Stimulated activated CD8-positive, alpha-beta memory T cell treated with anti-CD3 and anti-CD28 coated beads, Interleukin-7, amount 100 ng/mL, for 24 hours (primary cell): Measurements from ENCODE around the gene HIPK4.
"Not testable (repeated sequence)": the region's sequence is repeated elsewhere in the genome, so short reads cannot be mapped to it uniquely, and the experiment has no call there.

ENCODE experiments used
- DNase-seq: peaks from one replicate; pipeline ENCODE4 v3.0.0-alpha.2; 2020; ENCODE audit warnings: low read depth

The HIPK4 gene

GRCh38 chr19:40390084-40390742, at the start of gene HIPK4:
Gene HIPK4, minus strand, starts transcription at chr19:40390181. Its CDS starts 279 bp downstream, at chr19:40389902.
- DNase-seq, result no peak

GRCh38 chr19:40438284-40438683, 48.3 kb upstream of the HIPK4 start:
- DNase-seq, result no peak

- no peak for DNase-seq
Observed at GRCh38 chr19:40433391-40434216, 43.6 kb upstream of the HIPK4 start.

GRCh38 chr19:40432760-40433159, 42.8 kb upstream of the HIPK4 start:
- DNase-seq, result not testable (repeated sequence)

- no peak for DNase-seq
Observed at GRCh38 chr19:40431698-40432097, 41.7 kb upstream of the HIPK4 start.

GRCh38 chr19:40430242-40430641, 40.3 kb upstream of the HIPK4 start:
- DNase-seq, result not testable (repeated sequence)

- not testable (repeated sequence) for DNase-seq
Observed at GRCh38 chr19:40428197-40428596, 38.2 kb upstream of the HIPK4 start.

GRCh38 chr19:40425450-40426287, 35.7 kb upstream of the HIPK4 start, which contains the start of gene SERTAD1:
Gene SERTAD1, minus strand, starts transcription at chr19:40425992. Its CDS starts 2,446 bp downstream, at chr19:40423546.
- DNase-seq, result peak; percentile 100

GRCh38 chr19:40424637-40425449, 34.9 kb upstream of the HIPK4 start:
- DNase-seq, result no peak

GRCh38 chr19:40423938-40424337, 34.0 kb upstream of the HIPK4 start:
- DNase-seq, result no peak

- DNase-seq, result no peak
Observed at GRCh38 chr19:40422748-40423566, 33.0 kb upstream of the HIPK4 start.

GRCh38 chr19:40421993-40422747, 32.2 kb upstream of the HIPK4 start:
- no peak for DNase-seq

- peak; percentile 36 for DNase-seq
Observed at GRCh38 chr19:40420766-40421765, 31.1 kb upstream of the HIPK4 start.

GRCh38 chr19:40420451-40420765, 30.4 kb upstream of the HIPK4 start:
- DNase-seq, result no peak

- no peak for DNase-seq
Observed at GRCh38 chr19:40419780-40420179, 29.8 kb upstream of the HIPK4 start.

GRCh38 chr19:40419066-40419612, 29.2 kb upstream of the HIPK4 start:
- no peak for DNase-seq

- no peak for DNase-seq
Observed at GRCh38 chr19:40418040-40418439, 28.1 kb upstream of the HIPK4 start.

GRCh38 chr19:40417643-40417981, 27.6 kb upstream of the HIPK4 start:
- no peak for DNase-seq
